Measurements from ENCODE around the gene TXNDC5.

The TXNDC5 gene
- 1.4 to 1.8 reads per million in 2 experiments for total RNA-seq

- DNase-seq (ENCODE audit: low read depth), result peak; percentile 40
Measured at GRCh38 chr6:7910654-7911344, at the start of gene TXNDC5. Gene TXNDC5 (minus strand): TSS chr6:7910788. CDS start chr6:7910776, 12 bp downstream.

GRCh38 chr6:7960141-7960540 lies 49.6 kb upstream of the TXNDC5 start:
- no peak for DNase-seq (ENCODE audit: low read depth)

- DNase-seq (ENCODE audit: low read depth), result no peak
Measured at GRCh38 chr6:7959453-7959852, 48.9 kb upstream of the TXNDC5 start.

GRCh38 chr6:7958464-7958863 lies 47.9 kb upstream of the TXNDC5 start:
- DNase-seq (ENCODE audit: low read depth), result no peak

GRCh38 chr6:7956257-7956656 lies 45.7 kb upstream of the TXNDC5 start:
- DNase-seq (ENCODE audit: low read depth), result no peak

GRCh38 chr6:7954477-7955200 lies 44.1 kb upstream of the TXNDC5 start:
- DNase-seq (ENCODE audit: low read depth), result no peak

- no peak for DNase-seq (ENCODE audit: low read depth)
Measured at GRCh38 chr6:7953753-7954152, 43.2 kb upstream of the TXNDC5 start.

GRCh38 chr6:7939864-7940228 lies 29.3 kb upstream of the TXNDC5 start:
- DNase-seq (ENCODE audit: low read depth), result no peak

GRCh38 chr6:7939184-7939863 lies 28.7 kb upstream of the TXNDC5 start:
- DNase-seq (ENCODE audit: low read depth), result no peak

- DNase-seq (ENCODE audit: low read depth), result no peak
Measured at GRCh38 chr6:7938562-7939183, 28.1 kb upstream of the TXNDC5 start.

GRCh38 chr6:7933794-7934193 lies 23.2 kb upstream of the TXNDC5 start:
- no peak for DNase-seq (ENCODE audit: low read depth)

GRCh38 chr6:7932625-7933024 lies 22.0 kb upstream of the TXNDC5 start:
- no peak for DNase-seq (ENCODE audit: low read depth)

GRCh38 chr6:7924867-7925266 lies 14.3 kb upstream of the TXNDC5 start:
- no peak for DNase-seq (ENCODE audit: low read depth)

GRCh38 chr6:7922596-7922995 lies 12.0 kb upstream of the TXNDC5 start:
- DNase-seq (ENCODE audit: low read depth), result no peak

- DNase-seq (ENCODE audit: low read depth), result no peak
Measured at GRCh38 chr6:7921632-7922092, 11.1 kb upstream of the TXNDC5 start.

- DNase-seq (ENCODE audit: low read depth), result no peak
Measured at GRCh38 chr6:7921046-7921445, 10.5 kb upstream of the TXNDC5 start.

- DNase-seq (ENCODE audit: low read depth), result no peak
Measured at GRCh38 chr6:7920425-7920824, 9.8 kb upstream of the TXNDC5 start.

GRCh38 chr6:7919871-7920270 lies 9.3 kb upstream of the TXNDC5 start:
- no peak for DNase-seq (ENCODE audit: low read depth)

- no peak for DNase-seq (ENCODE audit: low read depth)
Measured at GRCh38 chr6:7918403-7918802, 7.8 kb upstream of the TXNDC5 start.

- no peak for DNase-seq (ENCODE audit: low read depth)
Measured at GRCh38 chr6:7917729-7918128, 7.1 kb upstream of the TXNDC5 start.

GRCh38 chr6:7916959-7917358 lies 6.4 kb upstream of the TXNDC5 start:
- no peak for DNase-seq (ENCODE audit: low read depth)

- no peak for DNase-seq (ENCODE audit: low read depth)
Measured at GRCh38 chr6:7914991-7915789, 4.6 kb upstream of the TXNDC5 start.

All from T follicular helper cell (primary cell).